DND-41 (cell line): ENCODE measurements around the gene COG3.

Experiments used
- EZH2 ChIP-seq: IDR thresholded peaks from 3 replicates; pipeline ENCODE4 v1.6.1; 2012; ENCODE audit warnings: borderline replicate concordance, low read depth, mild to moderate bottlenecking, moderate library complexity, low read length, inconsistent platforms; ENCODE audit not compliant: severe bottlenecking
- TF ChIP-seq, protein P1 (sequence below): IDR thresholded peaks from 2 replicates; pipeline ENCODE4 v1.5.1; 2012; ENCODE audit warnings: borderline replicate concordance, low read length, moderate library complexity, mild to moderate bottlenecking; ENCODE audit not compliant: poor library complexity, severe bottlenecking; ENCODE audit errors: extremely low read depth

GRCh38 chr13:45466359-45466758 lies 1.6 kb downstream of the COG3 start:
- TF ChIP-seq, protein P1, sequence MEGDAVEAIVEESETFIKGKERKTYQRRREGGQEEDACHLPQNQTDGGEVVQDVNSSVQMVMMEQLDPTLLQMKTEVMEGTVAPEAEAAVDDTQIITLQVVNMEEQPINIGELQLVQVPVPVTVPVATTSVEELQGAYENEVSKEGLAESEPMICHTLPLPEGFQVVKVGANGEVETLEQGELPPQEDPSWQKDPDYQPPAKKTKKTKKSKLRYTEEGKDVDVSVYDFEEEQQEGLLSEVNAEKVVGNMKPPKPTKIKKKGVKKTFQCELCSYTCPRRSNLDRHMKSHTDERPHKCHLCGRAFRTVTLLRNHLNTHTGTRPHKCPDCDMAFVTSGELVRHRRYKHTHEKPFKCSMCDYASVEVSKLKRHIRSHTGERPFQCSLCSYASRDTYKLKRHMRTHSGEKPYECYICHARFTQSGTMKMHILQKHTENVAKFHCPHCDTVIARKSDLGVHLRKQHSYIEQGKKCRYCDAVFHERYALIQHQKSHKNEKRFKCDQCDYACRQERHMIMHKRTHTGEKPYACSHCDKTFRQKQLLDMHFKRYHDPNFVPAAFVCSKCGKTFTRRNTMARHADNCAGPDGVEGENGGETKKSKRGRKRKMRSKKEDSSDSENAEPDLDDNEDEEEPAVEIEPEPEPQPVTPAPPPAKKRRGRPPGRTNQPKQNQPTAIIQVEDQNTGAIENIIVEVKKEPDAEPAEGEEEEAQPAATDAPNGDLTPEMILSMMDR: no peak
- TF ChIP-seq EZH2: no peak
